Thoracic aorta endothelial cell (primary cell): ENCODE results near the gene MBNL3. TPM values are rescaled to one million over a fixed set of nuclear protein-coding genes. Genes with fewer than 3 reads are reported as not detected.

Experiments used
- total RNA-seq: library from RNA; depleted of rRNA; stranded (reverse); fragments of >200 nt; gene quantifications from 2 replicates; pipeline ENCODE4 v1.2.3, GENCODE V29; 2012

The MBNL3 gene
- 4.1 and 7.0 TPM in 2 replicates for total RNA-seq

DNA sequence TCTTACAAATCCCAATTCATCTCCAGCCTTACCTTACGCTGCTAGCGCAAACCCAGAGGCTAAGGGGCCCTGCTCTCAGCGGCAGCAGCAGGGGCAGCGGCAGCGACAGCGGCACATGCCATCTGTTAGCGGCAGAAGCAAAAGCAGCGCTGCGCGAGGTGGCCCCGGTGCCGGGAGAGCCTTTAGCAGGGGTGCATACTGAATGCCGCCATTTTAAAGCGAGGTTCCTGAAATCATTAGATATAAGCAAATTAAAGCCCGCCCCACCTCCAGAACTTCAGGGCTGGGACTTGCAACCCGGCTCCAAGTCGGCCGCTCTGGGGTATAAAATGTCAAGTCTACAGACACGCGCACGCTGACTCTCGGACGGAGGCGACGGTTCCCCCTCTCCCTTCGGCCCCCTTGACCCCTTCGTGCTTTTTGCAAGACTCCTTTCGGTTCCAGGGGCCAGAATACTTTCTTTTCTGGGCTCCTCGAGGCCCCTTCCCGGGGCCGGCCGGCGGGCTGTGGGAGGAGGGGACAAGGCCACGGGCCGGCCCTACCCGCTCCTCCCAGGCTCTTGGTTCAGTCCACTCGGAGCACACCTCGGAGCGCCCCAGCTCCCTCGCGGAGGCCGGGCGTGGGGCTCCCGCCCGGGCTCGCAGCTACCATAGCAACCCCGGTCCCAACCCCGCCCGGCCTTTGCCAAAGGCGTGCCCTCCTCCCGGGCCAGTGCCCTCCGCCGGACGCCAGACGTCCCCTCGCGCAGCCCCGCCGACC, at the start of gene MBNL3:
TSS of gene MBNL3 (minus strand) at position 220 of the 759 bp plus-strand sequence. CDS start 49,427 bp downstream, outside the sequence.

